Cortex of kidney (tissue), 1 donor: ENCODE results near the gene ADAMTS20.

Experiments used
- DNase-seq: peaks from one replicate; lab custom pipeline; 2025; lab: John Stamatoyannopoulos, UW

ADAMTS20 gene

GRCh38 chr12:43312991-43313505 is 239.0 kb downstream of the ADAMTS20 start:
- DNase-seq, result no peak

- DNase-seq, result no peak
Measured at GRCh38 chr12:43310596-43310995, 241.4 kb downstream of the ADAMTS20 start.

GRCh38 chr12:43309959-43310358 is 242.0 kb downstream of the ADAMTS20 start:
- no peak for DNase-seq

- no peak for DNase-seq
Measured at GRCh38 chr12:43308776-43309175, 243.2 kb downstream of the ADAMTS20 start.

GRCh38 chr12:43307126-43307525 is 244.9 kb downstream of the ADAMTS20 start:
- DNase-seq, result no peak

GRCh38 chr12:43306066-43306465 is 245.9 kb downstream of the ADAMTS20 start:
- DNase-seq, result no peak

- DNase-seq, result no peak
Measured at GRCh38 chr12:43305065-43305464, 246.9 kb downstream of the ADAMTS20 start.
